Mesodermal cell (in vitro differentiated cells): ENCODE results near the gene PSMA6. TPM values are rescaled to one million over a fixed set of nuclear protein-coding genes. Genes with fewer than 3 reads are reported as not detected.
"Not testable (repeated sequence)": the region's sequence is repeated elsewhere in the genome, so short reads cannot be mapped to it uniquely, and the experiment has no call there.

ENCODE experiments used
- H3K27ac ChIP-seq: 2 replicates; pipeline ENCODE4 v1.7.0; 2013; ENCODE audit warnings: mild to moderate bottlenecking, low read depth, low read length, moderate library complexity; ENCODE audit not compliant: severe bottlenecking
- H3K36me3 ChIP-seq: 2 replicates; pipeline ENCODE4 v1.7.1; 2013; ENCODE audit warnings: mild to moderate bottlenecking, low read length, moderate library complexity; ENCODE audit not compliant: control insufficient read depth, insufficient read depth
- H3K4me1 ChIP-seq: one replicate; pipeline ENCODE4 v1.7.1; 2013; ENCODE audit warnings: mild to moderate bottlenecking, low read length; ENCODE audit not compliant: insufficient read depth, control insufficient read depth, poor library complexity, severe bottlenecking
- H3K4me3 ChIP-seq: 2 replicates; pipeline ENCODE4 v1.7.0; 2013; ENCODE audit warnings: low read length, control low read depth, mild to moderate bottlenecking; ENCODE audit not compliant: insufficient read depth, poor library complexity, severe bottlenecking; ENCODE audit errors: extremely low read depth
- H3K9me3 ChIP-seq: 2 replicates; pipeline ENCODE4 v1.7.1; 2013; ENCODE audit warnings: mild to moderate bottlenecking, low read length, moderate library complexity; ENCODE audit not compliant: control insufficient read depth
- WGBS, 2 experiments: methylation state at CpG; one replicate each; pipeline ENCODE4 v1.1.5; 2013; ENCODE audit warnings: missing lambda C conversion rate in 2 of 2; ENCODE audit not compliant: insufficient coverage in 2 of 2; 5-methylcytosine and 5-hydroxymethylcytosine counted together
- polyA plus RNA-seq, 2 experiments: library from polyadenylated mRNA; stranded (reverse); fragments of 50-300 nt; gene quantifications; one replicate each; pipeline ENCODE4 v1.2.3, GENCODE V29; 2013

The PSMA6 gene
- polyA plus RNA-seq (2013, experiment 1 of 2) = 173 TPM
- 188 TPM for polyA plus RNA-seq (2013, experiment 2 of 2)

DNA sequence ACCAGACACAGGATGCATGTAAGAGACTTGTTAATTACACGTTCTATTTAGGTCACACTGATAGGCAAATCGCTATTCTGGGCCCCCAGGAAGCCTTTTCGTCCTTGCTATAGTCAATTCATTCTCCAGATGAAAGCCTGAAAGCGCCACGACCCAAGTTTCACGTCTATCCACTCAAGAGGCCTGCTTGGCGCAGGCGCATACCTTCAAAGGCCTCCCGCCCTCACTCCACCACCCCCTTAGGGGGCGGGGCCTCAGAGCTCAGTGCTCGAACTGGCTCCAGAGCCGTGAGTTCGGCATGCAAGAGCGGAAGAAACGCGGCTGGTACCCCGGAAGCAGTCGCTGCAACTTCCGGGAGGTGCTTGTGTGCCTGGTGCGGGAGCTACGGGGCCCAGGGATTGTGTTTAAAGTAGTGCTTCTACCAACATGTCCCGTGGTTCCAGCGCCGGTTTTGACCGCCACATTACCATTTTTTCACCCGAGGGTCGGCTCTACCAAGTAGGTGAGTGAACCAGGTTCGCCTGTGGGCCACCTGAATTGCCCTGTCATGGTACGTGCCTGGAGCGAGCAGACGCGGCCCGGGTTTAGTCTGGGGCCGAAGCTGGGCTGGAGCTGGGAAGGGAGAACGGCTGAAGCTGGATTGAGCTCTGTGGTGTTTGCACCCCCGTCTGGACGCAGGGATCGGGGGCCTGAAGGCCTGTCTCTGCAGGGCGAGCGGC is at the start of gene PSMA6:
PSMA6 (plus strand) TSS at position 332 of the 719 bp plus-strand sequence; CDS start at position 427, 95 bp downstream.
- no peaks in the 10 kb centered on the region for H3K9me3 ChIP-seq
- peak within 1 kb of the TSS; percentile 90 for H3K27ac ChIP-seq
- peak within 1 kb of the TSS; percentile 93 for H3K4me3 ChIP-seq
- no peaks in the 10 kb centered on the region for H3K4me1 ChIP-seq
- H3K36me3 ChIP-seq = peaks cover 18% of the 10 kb centered on the region
- WGBS, 2 experiments = 0 to 1% methylated on average over 27 to 34 of the region's 40 CpGs

DNA sequence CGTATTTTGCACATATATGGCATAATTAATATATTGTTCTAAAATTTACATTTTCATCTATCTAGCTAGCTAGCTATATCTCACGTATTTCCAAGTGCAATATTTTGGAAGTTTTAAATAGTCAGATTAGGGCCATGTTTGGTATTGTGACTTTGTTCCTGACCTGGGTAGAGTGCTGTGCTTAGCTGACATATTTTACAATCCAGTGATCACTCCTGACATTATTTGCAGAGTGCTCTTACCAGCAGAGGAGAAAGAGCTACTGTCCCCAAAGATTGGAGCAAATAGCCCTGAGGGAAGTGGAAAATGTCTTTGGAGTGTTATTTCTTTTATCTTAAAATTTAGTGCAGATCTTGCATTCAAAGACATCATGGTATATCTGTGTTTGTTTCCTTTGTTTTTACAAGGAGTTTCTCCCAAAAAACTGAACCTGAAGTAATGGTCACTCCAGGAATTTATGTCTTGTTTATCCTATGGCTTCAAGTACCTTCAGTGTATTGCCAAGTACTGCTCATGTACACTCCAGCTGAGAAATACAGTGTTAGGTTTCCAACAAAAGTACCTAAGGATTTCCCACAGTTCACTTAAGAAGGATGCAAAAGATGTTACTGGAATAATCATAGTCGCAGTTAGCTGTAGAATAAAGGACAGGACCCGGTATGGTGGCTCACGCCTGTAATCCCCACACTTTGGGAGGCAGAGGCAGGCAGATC is 49.4 kb upstream of the PSMA6 start:
- Histone ChIP-seq H3K4me1 (no peaks in the 10 kb centered on the region), H3K36me3 (no peaks in the 10 kb centered on the region), H3K9me3 (no peaks in the 10 kb centered on the region), H3K27ac (no peak overlapping the region), H3K4me3 (no peak overlapping the region)
- 93 to 97% methylated on average over 3 of the region's 5 CpGs for WGBS, 2 experiments

DNA sequence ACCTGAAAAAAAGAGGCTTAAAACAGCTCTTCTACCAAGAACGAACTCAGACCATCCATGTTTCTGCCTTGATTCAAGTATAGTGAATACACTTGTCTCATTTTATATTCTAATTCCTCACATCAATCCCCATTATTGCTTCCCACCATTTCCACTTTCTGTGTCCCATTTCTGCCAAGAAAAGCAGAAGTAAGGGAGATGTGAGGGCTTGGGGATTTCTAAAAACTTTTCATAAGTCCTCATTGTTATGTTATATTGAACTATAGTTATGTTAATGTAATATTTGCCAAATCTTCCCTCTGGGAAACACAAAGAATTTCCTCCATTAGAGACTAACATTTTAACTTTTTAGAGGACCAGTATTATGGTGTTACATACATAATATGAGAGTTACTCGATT is 48.2 kb upstream of the PSMA6 start:
- Histone ChIP-seq H3K4me1 (no peaks in the 10 kb centered on the region), H3K9me3 (no peaks in the 10 kb centered on the region), H3K27ac (no peak overlapping the region), H3K36me3 (no peaks in the 10 kb centered on the region), H3K4me3 (no peak overlapping the region)
- WGBS, 2 experiments = no CpG with 5 or more reads among the region's 2 CpGs

DNA sequence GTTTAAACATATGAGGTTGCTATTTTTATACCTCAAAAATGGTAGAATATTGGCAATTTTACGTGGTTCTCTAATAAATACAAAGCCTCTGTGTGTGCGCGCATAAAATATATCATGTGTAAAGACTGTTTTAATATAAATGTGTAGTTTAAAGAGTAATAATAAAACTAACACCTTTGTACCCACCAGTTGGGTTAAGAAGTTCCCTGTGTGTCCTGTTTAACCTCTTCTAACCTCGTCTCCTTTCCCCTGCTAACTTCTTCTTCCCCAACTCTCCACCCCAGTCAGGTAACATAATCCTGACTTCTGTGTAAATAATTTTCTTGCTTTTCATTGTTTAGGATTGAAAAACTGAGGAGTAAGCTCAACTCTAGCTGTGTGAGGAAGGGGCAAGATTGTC is 47.6 kb upstream of the PSMA6 start:
- 86 to 100% methylated on average over 1 of the region's 4 CpGs for WGBS, 2 experiments
- H3K9me3 ChIP-seq = no peaks in the 10 kb centered on the region
- no peak overlapping the region for H3K4me3 ChIP-seq
- H3K36me3 ChIP-seq = peaks cover 4% of the 10 kb centered on the region
- no peaks in the 10 kb centered on the region for H3K4me1 ChIP-seq
- H3K27ac ChIP-seq = no peak overlapping the region

DNA sequence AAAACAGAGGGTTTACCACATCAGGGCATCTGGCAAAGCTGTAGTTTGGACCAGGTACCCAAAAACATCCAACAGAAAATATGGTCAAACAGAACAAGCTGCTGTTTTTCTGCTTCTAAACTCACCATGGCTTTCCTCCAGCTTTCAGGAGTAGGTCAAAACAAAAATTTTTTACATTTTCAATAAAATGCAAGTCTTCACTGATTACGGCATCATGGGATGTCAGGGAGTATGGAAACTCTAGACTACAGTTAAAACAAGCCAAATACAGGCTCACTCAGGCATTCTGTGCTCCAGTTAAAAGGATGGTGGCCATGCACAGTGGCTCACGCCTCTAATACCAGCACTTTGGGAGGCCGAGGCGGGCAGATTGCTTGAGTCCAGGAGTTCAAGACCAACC is 47.1 kb upstream of the PSMA6 start:
- Histone ChIP-seq H3K4me3 (no peak overlapping the region), H3K4me1 (no peaks in the 10 kb centered on the region), H3K36me3 (peaks cover 4% of the 10 kb centered on the region), H3K27ac (no peak overlapping the region), H3K9me3 (no peaks in the 10 kb centered on the region)
- WGBS, 2 experiments = 89 to 100% methylated on average over 1 to 4 of the region's 4 CpGs

DNA sequence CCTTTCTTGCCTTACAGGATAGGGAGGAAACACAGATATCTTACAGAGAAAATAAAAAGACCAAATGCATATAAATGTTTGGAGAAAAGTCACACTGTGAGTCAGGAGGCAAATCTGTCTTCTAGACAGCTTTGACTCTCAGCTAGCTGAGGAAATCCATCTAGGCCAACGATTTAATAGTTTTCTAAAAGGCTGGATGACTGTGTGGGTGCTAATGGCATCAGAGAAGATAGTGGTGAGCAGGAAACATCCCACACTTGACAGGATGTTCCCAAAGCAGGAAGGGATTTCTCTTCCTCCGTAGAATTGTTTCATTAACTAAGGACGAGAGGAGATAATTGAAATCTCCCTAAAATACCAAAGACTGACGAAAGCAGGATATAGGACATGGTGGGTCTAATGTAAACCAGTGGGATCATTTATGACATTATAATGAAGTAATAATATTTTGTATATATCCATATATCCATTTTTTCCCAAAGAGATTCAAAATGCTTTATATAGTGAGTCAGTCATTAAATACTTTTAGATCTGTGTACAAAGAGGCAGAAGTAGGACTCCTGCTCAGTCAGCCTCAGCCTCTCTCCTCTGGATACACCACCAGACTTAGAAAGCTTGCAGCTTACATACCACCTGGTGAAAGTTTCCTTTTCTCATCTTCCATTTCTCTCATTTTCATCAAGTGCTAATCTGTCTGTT is 44.3 kb upstream of the PSMA6 start:
- Histone ChIP-seq H3K36me3 (peaks cover 7% of the 10 kb centered on the region), H3K4me1 (no peaks in the 10 kb centered on the region), H3K27ac (peak overlapping the region; percentile 63), H3K4me3 (no peak overlapping the region), H3K9me3 (no peaks in the 10 kb centered on the region)
- WGBS, 2 experiments = 83% methylated on average over 1 of the region's 4 CpGs; no CpG with 5 or more reads in 1 of the 2 experiments

DNA sequence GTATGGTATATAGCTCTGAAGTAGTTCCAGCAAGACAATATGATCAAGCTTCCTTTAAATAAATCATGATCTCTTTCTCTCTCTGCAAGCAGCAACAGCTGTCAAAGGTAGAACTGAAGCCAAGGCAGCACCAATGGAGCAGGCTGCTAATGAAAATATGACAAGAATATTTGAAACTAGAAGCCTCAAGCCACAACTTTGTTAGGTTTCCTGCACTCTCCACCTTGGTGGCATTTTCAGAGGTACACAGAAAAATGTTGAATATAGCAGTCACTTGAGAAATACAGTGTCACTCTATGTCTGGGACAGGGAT is 43.8 kb upstream of the PSMA6 start:
- no peak overlapping the region for H3K4me3 ChIP-seq
- H3K9me3 ChIP-seq = no peaks in the 10 kb centered on the region
- H3K4me1 ChIP-seq = no peaks in the 10 kb centered on the region
- no peak overlapping the region for H3K27ac ChIP-seq
- H3K36me3 ChIP-seq = peaks cover 7% of the 10 kb centered on the region

DNA sequence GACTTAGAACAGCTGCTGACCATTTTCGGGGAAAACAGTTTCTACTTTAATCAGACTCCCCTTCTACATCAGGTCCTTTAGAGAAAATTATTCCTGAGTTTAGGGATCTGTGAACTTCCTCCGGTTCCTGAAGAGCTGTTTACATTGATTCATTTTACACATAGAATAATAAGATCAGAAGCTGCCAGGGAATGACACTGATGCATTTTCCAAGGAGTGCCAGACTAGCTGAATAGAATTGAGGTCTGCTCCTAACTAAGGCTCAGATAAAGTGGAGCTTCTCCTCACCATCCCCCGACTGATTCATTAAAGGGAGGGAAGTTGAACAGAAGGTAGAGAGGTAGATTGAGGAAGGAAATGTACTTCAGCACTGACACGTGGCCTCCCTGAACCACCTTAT is 41.9 kb upstream of the PSMA6 start:
- Histone ChIP-seq H3K36me3 (peaks cover 13% of the 10 kb centered on the region), H3K4me3 (no peak overlapping the region), H3K9me3 (no peaks in the 10 kb centered on the region), H3K4me1 (no peaks in the 10 kb centered on the region), H3K27ac (no peak overlapping the region)
- 100% methylated on average over 1 of the region's 4 CpGs; no CpG with 5 or more reads in 1 of the 2 experiments for WGBS, 2 experiments

DNA sequence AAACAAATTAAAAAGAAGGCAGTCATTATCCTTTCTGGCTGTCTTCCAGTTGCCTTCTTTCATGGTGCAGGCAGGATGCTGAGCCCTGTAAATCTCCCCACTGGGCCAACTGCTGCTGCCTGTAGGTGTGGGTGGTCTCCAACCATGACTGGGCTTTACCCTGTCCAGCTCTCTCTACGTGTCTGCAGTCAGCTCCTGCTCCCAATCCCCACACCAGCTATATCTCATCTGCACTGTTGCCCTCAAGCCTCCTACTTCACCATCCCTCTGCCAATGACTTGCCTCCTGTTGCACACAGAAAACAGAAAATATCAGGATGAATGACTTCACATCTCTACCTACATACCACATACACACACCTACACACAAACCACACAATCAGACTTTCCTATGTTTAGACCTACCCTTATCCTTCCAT is 39.7 kb upstream of the PSMA6 start:
- Histone ChIP-seq H3K9me3 (no peaks in the 10 kb centered on the region), H3K36me3 (peaks cover 13% of the 10 kb centered on the region), H3K4me1 (no peaks in the 10 kb centered on the region), H3K27ac (no peak overlapping the region), H3K4me3 (no peak overlapping the region)
- 71% methylated on average over 1 of the region's 1 CpG; no CpG with 5 or more reads in 1 of the 2 experiments for WGBS, 2 experiments

DNA sequence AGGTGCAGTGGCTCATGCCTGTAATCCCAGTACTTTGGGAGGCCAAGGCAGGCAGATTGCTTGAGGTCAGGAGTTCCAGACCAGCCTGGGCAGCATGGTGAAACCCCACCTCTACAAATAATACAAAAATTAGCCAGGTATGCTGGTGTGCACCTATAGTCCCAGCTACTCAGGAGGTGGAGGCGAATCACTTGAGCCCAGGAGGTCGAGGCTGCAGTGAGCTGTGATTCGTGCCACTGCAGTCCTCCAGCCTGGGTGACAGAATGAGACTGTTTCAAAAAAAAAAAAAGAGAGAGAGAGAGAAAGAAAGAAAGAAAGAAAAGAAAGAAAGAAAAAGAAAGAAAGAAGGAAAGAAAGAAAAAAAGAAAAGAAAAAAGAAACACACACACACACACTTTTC is 39.1 kb upstream of the PSMA6 start:
- peaks cover 13% of the 10 kb centered on the region for H3K36me3 ChIP-seq
- 100% methylated on average over 1 to 2 of the region's 3 CpGs for WGBS, 2 experiments
- H3K9me3 ChIP-seq, H3K4me1 ChIP-seq, H3K27ac ChIP-seq, H3K4me3 ChIP-seq: not testable (repeated sequence)
